Measurements from ENCODE around the gene ANKHD1. TPM values are rescaled to one million over a fixed set of nuclear protein-coding genes. Genes with fewer than 3 reads are reported as not detected.
"Not testable (repeated sequence)": the region's sequence is repeated elsewhere in the genome, so short reads cannot be mapped to it uniquely, and the experiment has no call there.

Gene ANKHD1
- total RNA-seq, 3 donors from 2014 or later, result 133 to 196 (median 158) TPM

DNA sequence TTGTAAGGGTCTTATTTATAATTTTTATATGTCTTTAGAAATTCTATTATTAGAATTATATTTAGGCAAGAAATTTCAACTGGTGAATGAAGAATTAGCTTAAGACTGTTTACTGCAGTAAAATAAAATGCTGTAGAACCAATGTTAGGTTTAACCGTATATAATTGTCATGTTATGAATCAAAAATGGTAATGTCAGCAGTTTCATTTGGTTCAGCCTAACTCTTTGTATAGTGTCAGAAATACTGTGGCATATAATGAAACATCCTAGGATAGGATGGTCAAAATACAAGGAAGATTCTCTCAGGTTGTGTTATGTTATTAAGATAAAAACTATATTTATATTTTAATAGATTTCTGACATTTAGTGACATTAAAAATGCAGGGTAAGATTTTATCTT lies 81.4 kb downstream of the ANKHD1 start:
- H3K36me3 ChIP-seq, result peaks cover 11% of the 10 kb centered on the region
- DNase-seq (ENCODE audit: low spot score in 2 of 2), result no peak

DNA sequence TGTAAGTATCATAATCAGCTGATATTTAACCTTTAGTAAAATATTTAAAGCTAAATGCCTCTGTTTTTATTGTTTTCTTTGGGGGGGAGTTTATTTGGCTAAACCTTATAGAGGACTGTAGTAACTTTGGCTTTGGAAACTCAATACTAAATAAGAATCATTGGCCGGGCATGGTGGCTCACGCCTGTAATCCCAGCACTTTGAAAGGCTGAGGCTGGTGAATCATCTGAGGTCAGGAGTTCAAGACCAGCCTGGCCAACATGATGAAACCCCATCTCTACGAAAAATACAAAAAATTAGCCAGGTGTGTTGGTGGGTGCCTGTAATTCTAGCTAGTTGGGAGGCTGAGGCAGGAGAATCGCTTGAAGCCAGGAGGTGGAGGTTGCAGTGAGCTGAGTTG lies 86.5 kb downstream of the ANKHD1 start:
- H3K27me3 ChIP-seq; H3K4me1 ChIP-seq; H3K9me3 ChIP-seq; DNase-seq (ENCODE audit: low spot score in 2 of 2); H3K27ac ChIP-seq; H3K4me3 ChIP-seq; intact Hi-C loops (cut with DNase I; ENCODE audit: low total_unique reads): not testable (repeated sequence)
- H3K36me3 ChIP-seq, result peaks cover 11% of the 10 kb centered on the region

More for the DNA sequence above, 81.4 kb downstream of the ANKHD1 start:
- TF ChIP-seq, protein P1, sequence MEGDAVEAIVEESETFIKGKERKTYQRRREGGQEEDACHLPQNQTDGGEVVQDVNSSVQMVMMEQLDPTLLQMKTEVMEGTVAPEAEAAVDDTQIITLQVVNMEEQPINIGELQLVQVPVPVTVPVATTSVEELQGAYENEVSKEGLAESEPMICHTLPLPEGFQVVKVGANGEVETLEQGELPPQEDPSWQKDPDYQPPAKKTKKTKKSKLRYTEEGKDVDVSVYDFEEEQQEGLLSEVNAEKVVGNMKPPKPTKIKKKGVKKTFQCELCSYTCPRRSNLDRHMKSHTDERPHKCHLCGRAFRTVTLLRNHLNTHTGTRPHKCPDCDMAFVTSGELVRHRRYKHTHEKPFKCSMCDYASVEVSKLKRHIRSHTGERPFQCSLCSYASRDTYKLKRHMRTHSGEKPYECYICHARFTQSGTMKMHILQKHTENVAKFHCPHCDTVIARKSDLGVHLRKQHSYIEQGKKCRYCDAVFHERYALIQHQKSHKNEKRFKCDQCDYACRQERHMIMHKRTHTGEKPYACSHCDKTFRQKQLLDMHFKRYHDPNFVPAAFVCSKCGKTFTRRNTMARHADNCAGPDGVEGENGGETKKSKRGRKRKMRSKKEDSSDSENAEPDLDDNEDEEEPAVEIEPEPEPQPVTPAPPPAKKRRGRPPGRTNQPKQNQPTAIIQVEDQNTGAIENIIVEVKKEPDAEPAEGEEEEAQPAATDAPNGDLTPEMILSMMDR (IDR thresholded peaks at IDR 0.05), result no peak
- TF ChIP-seq POLR2AphosphoS5 (IDR thresholded peaks at IDR 0.05) (no peak), POLR2A (IDR thresholded peaks at IDR 0.05) (no peak)
- no peaks in the 10 kb centered on the region for H3K9me3 ChIP-seq
- no peaks in the 10 kb centered on the region for H3K4me1 ChIP-seq
- H3K27ac ChIP-seq, result no peak overlapping the region
- intact Hi-C loops (cut with DNase I; ENCODE audit: low total_unique reads), result no loop called here
- no peaks in the 10 kb centered on the region for H3K27me3 ChIP-seq
- H3K4me3 ChIP-seq, result no peak overlapping the region

DNA sequence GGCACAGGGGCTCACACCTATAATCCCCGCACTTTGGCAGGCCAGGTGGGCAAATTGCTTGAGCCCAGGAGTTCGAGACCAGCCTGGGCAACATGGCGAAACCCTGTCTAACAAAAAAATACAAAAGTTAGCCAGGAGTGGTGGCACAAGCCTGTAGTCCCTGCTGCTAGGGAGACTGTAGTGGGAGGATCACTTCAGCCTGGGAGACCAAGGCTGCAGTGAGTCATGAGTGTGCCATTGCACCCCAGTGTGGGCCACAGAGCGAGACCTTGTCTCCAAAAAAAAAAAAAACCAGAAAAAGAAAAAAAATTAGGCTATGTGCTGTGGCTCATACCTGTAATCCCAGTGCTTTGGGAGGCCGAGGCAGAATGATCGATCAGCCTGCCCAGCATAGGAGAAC lies 87.3 kb downstream of the ANKHD1 start:
- Histone ChIP-seq H3K4me3 (no peak overlapping the region), H3K4me1 (no peaks in the 10 kb centered on the region), H3K9me3 (no peaks in the 10 kb centered on the region), H3K27me3 (no peaks in the 10 kb centered on the region), H3K36me3 (peaks cover 11% of the 10 kb centered on the region), H3K27ac (no peak overlapping the region)
- DNase-seq (ENCODE audit: low spot score in 2 of 2), result no peak
- intact Hi-C loops (cut with DNase I; ENCODE audit: low total_unique reads), result no loop called here
- TF ChIP-seq, protein P1 (IDR thresholded peaks at IDR 0.05), result no peak
- no peak for TF ChIP-seq POLR2A (IDR thresholded peaks at IDR 0.05)
- no peak for TF ChIP-seq POLR2AphosphoS5 (IDR thresholded peaks at IDR 0.05)

DNA sequence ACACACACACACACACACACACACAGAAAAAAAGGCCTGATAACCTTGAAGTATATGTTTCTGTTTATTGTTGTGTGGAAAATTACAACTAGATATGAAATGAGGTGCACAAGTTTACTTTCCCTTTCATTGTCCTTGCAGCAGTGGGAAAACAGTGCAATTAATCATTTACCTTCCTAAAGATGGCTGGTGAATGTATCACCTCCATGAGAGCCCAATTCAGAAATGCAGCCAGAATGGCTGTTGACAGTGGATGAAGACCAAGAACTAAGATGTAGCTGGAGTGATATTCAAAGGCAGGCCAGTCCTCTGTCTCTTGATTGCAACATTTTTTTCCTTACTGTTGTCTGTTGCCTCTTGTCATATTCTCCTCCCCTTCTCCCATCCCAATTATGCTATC lies 96.3 kb downstream of the ANKHD1 start:
- no peaks in the 10 kb centered on the region for H3K4me1 ChIP-seq
- intact Hi-C loops (cut with DNase I; ENCODE audit: low total_unique reads), result no loop called here
- no peak for DNase-seq (ENCODE audit: low spot score in 2 of 2)
- no peak overlapping the region for H3K27ac ChIP-seq
- no peaks in the 10 kb centered on the region for H3K36me3 ChIP-seq
- no peaks in the 10 kb centered on the region for H3K9me3 ChIP-seq
- H3K27me3 ChIP-seq, result no peaks in the 10 kb centered on the region
- no peak for TF ChIP-seq POLR2AphosphoS5 (IDR thresholded peaks at IDR 0.05)
- TF ChIP-seq, protein P1 (IDR thresholded peaks at IDR 0.05), result no peak
- TF ChIP-seq POLR2A (IDR thresholded peaks at IDR 0.05), result no peak
- no peak overlapping the region for H3K4me3 ChIP-seq

DNA sequence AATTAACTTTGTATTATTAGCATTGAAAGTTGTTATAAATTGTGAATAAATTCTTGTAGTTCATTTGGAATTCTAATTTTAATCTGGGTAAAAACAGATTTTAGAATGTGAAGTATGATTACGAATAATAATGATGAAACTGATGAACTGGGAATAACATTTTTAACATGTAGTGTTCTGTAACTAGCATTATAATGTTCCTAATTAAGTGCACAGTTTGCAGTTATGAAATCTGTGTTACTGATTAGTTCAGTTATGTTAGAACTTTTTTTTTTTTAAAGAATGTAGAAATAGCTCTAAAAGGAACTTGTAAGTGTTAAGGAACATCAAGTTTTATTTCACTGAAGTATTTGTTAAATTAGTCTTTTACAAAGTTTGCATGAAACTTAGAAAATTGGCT lies 97.0 kb downstream of the ANKHD1 start:
- intact Hi-C loops (cut with DNase I; ENCODE audit: low total_unique reads), result no loop called here
- Histone ChIP-seq H3K4me1 (no peaks in the 10 kb centered on the region), H3K27me3 (no peaks in the 10 kb centered on the region), H3K27ac (no peak overlapping the region), H3K9me3 (no peaks in the 10 kb centered on the region), H3K4me3 (no peak overlapping the region), H3K36me3 (no peaks in the 10 kb centered on the region)
- TF ChIP-seq POLR2AphosphoS5 (IDR thresholded peaks at IDR 0.05) (no peak), POLR2A (IDR thresholded peaks at IDR 0.05) (no peak)
- TF ChIP-seq, protein P1 (IDR thresholded peaks at IDR 0.05), result no peak
- no peak for DNase-seq (ENCODE audit: low spot score in 2 of 2)

DNA sequence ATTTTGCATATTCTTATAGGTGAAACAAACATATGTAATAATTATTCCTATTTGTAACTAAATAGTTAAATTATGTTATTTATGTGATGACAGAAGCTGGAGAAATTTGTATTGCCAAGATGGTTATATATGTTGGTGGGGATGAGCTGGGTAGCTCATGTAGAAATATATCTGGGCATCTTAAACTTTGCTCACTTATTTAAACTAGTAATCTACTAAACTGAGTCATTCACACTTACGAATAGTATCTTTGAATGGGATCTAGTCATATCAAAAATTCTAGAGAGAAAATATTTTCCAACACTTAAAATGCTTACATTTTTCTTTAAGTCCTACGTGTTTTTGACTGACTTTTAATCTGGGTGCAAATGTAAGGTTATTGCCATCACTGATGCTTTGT lies 101.2 kb downstream of the ANKHD1 start:
- no peaks in the 10 kb centered on the region for H3K4me1 ChIP-seq
- TF ChIP-seq POLR2AphosphoS5 (IDR thresholded peaks at IDR 0.05) (no peak), POLR2A (IDR thresholded peaks at IDR 0.05) (no peak)
- TF ChIP-seq, protein P1 (IDR thresholded peaks at IDR 0.05), result no peak
- H3K4me3 ChIP-seq, result no peak overlapping the region
- intact Hi-C loops (cut with DNase I; ENCODE audit: low total_unique reads), result no loop called here
- DNase-seq (ENCODE audit: low spot score in 2 of 2), result no peak
- H3K36me3 ChIP-seq, result peaks cover 14% of the 10 kb centered on the region
- H3K9me3 ChIP-seq, result no peaks in the 10 kb centered on the region
- no peak overlapping the region for H3K27ac ChIP-seq
- H3K27me3 ChIP-seq, result no peaks in the 10 kb centered on the region

Data from breast epithelium (tissue), 4 donors.